GM19397 (cell line): ENCODE measurements around the gene ZDHHC8.

Source experiments
- ATAC-seq: cut with Tn5 transposase; IDR thresholded peaks from one replicate; pipeline ENCODE4 v1.9.1; 2021; ENCODE audit warnings: mild to moderate bottlenecking, moderate library complexity; ENCODE audit not compliant: unreplicated experiment

Gene ZDHHC8

DNA sequence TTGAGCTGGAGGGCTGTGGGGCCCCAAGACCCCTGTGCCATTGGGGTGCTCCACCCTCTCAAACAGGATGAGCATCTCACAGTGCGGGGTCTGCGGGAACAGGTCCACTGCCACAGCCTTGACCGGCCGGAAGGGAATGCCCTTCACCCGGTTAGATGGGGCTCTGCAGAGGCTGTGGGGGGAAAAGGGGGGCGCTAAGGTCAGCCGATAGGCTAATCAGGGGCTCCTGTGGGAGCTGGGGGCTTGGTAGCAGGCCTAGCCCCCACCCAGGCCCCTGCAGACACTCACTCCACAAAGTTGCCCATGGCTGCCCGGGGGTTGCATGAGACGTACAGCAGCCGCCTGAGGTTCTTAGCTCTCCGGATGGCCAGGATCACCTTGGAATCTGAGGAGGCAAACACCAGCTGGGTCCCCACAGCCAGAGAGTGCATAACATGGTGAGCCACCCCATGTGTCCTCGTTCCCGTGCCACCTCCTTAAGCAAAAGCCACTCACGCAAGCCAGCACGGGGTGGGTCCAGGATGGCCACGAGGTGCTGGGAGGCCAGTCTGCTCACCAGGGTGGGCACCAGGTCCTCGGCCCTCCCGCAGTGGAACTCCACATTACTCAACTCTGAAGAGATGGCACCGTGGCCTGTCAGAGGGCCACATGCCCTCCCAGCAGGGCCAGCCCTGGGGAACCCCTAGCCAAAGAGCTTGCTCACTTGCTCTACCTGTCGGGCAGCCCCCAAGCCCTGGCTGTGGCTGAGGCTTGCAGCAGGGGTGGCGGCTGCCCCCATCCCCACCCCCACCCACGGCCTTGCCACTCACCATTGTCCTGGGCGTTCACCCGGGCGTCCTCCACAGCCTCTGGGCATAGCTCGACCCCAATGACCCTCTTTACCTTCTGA lies 18.7 kb upstream of the ZDHHC8 start:
- ATAC-seq, result no peak

DNA sequence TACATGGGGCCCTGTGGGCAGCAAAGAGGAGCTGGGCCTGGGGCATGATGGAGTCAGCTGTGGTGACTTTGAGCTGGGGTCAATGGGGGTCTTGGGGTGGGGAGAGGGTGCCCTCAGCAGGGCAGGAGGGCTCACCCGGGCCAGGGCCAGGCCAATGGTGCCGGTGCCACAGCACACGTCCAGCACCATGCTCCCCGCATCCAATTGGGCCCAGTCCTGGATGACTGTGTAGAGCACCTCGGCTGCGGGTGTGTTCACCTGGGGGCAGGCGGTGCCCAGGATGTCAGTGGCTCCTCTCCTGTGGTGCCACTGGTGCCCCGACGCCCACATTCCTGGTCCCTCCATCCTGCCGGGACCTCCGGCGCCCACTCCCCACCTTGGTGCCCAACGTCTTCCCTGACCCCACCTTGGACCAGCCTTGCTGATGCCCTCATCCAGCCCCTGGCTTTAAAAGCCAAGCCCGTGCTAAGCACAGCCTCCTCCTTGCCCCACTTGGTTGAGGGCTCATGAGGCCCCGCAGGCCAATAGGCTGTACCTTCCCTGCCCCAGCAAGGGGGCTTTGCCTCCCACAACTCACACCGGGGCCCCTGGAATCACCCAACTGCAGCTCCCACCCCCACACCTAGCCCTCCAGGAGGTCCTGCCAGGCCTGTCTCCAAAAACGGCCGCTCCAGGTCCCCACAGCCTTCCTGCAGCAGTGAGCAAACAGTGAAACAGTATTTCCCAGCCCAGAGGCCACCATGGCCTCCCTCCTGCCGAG lies 17.9 kb upstream of the ZDHHC8 start:
- no peak for ATAC-seq

DNA sequence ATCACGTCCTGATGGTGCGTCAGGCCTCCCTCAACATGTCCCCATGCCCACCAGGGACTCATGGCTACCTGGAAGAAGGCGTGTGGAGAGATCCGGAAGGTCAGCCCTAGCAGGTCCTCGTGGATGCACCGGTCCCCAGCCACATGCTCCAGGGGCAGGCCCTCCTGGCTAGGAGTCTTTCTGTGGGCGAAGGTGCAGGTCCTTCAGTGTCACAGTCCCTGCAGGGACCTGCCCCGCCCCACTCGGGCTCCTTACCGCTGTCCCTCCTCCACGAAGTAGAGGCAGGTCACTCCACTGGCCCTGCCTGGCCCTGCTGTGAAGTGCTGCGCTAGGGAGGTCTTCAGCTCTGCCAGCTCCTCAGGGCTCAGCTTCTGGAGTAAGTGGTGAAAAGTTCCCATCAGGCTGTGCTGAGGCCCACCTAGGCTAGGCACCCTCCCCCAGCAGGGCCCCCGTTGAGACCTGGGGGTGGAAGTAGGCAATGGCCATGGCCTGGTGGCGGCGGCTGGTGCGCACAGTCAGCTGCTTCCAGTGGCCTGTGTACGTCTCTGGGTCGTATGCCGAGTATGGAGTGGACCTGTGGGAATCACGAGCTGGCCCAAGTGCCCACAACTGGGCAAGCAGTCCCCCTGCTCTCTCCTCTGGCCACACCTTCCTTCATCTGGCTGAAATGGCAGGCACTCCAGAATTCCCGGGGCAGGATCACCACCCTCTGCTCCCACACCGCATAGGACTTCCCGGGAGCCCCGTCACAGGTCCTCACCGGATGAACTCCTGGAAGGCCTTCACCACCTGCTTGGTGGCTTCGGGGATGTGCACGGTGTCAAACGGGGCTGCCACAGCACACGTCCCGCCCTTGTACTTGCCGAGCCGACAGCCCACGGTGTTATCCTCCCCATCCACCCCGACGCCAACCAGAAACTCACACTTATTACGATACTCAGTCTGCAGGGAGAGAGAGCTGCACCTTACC lies 16.8 kb upstream of the ZDHHC8 start:
- no peak for ATAC-seq

DNA sequence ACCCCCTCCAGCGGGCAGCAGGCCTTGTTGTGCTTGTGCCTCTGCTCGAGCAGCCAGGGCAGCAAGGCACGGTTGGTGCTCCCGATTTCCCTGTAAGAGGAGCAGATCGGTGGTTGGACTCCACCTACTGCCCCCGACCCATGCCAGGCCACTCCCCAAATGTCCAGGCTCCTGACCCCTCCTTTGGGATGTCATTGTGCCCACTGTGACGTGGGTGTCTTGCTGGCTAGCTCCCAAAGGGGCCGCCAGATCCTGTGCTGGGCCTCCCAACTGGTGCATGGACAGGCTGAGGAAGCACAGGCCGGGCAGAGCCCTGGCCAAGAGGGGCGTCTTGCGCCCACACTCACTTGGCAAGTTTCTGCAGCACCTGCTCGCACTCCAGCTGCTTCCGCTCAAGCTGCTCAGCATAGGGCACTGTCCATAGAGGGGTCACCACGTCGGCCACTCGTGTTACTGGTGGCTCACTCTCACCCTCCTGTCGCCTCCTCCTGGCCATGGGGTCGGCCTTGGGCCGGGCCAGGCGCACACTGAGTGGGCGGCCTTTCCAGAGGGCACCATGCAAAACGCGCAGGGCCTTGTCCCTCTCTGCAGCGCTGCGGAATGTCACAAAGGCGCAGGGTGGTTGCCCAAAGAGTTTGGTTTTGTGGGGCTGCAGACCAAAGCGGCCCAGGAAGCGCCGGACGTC lies 15.8 kb upstream of the ZDHHC8 start, which contains the start of gene RANBP1:
Gene RANBP1 (plus strand): TSS at position 414 of the 685 bp plus-strand sequence. CDS start 81 bp downstream, at position 495.
- no peak for ATAC-seq

DNA sequence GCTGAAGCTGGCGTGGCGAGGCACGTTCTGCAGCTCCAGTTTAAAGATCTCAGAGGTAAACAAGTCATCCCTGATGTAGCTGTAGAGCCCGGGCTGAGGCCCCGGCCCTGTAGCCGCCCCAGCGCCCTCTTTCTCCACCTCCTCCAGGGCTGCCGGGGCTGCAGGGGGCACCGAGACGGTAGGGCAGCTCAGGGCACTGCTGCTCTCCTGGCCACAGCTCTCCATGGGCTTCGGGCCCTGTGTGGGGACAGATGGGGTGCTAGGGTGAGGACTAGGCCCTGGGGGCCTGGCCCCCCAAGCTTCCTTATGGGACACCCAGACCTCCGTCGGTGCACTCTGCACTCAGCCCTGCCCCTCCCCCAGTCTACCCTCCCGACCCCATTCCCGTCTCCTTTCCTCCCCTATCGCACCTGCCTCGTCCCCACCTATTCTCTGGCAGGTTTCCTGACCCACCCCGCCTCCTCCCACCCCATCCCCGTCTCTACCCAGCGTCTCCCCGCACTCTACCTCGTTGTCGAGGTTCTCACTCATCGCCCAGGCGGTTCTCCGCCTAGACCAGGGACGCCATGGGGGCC lies 15.1 kb upstream of the ZDHHC8 start:
- no peak for ATAC-seq

DNA sequence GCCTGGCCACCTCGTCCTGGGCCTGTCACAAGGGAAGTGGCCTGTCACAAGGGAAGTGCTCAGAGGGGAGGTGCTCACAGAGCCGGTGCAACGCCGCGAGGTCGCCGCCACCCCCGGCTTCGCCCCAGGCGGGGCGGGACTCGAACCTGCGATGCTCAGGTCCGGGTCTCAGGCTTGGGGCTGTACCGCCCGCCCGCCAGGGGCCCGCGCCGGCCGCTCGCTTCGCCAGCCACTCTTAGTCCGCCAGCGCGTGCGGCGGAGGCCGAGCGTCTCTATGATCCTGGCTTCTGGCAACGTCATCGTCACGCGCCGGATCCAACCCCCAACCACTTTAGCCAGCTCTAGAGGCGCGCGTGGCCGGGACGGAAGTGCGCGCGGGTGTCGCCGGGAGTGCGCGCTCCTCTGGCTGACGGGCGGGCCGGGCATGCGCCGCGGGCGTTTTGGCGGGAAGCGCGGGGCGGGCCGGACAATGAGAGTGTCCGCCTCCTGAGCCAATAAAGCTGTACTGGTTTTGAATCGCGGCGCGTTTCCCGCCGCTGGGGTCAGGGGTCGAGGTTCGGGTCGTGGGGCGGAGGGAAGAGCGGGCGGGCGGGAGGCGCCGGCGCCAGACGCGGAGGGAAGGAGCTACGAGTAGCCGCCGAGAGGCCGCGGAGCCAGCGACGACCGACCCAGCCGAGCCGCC lies 14.5 kb upstream of the ZDHHC8 start, which contains the start of gene TRMT2A:
Gene TRMT2A (minus strand): TSS at position 276 of the 682 bp plus-strand sequence. CDS start 320 bp downstream, outside the sequence.
- peak; percentile 76 for ATAC-seq

DNA sequence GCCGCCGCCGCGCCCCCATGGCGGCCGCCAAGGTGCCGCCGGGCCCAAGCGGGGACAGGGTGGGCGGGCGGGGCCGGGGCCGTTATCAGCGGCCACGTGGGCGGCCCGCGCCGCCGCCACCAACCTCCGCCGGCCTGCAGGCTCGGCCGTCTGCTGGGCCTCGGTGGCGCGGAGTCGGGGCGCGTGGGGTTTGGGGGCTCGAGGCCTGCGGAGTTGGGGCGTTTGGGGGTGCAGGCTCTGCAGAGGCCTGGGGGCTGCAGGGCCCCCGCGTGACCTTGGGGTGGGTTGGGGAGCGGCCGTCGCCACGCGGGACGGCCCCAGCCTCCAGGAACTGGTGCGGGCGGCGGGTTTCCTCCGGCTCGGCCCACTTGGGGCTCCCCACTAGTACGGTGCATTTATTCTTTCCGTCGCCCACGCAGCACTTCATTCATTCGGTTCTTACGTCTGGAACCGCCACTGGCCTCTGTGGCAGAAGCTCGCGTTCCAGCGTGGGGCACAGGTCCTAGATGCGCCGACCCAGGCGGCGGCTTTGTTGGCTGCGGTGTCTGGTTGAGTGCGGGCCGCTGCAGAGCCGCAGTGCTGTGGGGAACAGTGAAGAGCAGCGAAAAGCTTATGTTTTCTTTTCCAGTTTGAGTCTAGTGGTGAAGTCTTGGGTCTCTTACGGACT lies 13.8 kb upstream of the ZDHHC8 start:
- peak; percentile 19 for ATAC-seq

DNA sequence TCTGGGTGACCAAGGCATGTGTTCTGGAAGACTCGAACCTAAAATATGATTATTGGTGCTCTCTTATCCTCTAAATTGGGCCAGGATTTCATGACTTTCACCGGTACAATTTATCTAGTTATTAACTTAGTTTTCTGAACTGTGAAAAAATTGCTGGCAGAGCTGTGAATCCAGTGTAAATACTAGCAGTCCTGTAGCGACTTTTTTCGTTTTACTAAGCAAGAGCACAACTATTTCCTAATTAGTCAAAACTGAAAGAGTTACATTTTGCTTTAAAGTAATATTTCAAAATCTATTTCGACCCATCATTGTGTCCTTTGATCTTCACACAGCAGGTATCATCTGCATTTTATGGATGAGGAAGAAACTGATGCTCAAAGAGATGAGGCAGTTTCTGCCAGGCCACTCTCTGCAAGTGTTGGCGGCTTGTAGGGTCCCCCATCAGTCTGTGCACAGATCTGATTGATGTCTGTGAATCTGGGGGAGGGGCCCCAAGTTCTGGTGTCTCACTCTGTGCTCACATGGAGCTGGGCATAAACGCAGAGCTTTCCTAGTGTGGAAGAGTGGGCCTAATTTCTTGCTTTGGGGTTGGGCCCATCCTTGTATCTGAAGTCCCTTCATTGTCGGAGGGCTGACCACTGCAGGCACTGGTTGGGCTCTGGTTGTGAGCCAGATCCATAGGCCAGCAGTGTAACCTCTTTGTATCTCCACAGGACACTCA lies 13.1 kb upstream of the ZDHHC8 start:
- ATAC-seq, result no peak

DNA sequence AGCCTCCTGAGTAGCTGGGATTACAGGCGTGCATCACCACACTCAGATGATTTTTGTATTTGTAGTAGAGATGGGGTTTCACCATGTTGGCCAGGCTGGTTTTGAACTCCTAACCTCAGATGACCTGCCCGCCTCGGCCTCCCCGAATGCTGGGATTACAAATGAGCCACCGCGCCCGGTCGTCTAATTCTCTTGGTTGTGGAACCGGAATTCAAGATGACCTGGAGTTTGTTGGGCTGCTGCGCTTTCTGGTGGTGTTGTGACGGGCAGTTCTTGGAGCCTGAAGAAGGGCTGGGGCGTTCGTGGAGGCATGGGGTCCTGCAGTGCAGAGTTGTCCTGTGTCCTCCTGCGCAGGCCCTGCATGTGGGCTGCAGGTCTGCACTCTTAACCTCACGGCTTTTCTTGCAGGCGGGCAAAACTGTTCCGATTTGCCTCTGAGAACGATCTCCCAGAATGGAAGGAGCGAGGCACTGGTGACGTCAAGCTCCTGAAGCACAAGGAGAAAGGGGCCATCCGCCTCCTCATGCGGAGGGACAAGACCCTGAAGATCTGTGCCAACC lies 9.7 kb upstream of the ZDHHC8 start:
- no peak for ATAC-seq

DNA sequence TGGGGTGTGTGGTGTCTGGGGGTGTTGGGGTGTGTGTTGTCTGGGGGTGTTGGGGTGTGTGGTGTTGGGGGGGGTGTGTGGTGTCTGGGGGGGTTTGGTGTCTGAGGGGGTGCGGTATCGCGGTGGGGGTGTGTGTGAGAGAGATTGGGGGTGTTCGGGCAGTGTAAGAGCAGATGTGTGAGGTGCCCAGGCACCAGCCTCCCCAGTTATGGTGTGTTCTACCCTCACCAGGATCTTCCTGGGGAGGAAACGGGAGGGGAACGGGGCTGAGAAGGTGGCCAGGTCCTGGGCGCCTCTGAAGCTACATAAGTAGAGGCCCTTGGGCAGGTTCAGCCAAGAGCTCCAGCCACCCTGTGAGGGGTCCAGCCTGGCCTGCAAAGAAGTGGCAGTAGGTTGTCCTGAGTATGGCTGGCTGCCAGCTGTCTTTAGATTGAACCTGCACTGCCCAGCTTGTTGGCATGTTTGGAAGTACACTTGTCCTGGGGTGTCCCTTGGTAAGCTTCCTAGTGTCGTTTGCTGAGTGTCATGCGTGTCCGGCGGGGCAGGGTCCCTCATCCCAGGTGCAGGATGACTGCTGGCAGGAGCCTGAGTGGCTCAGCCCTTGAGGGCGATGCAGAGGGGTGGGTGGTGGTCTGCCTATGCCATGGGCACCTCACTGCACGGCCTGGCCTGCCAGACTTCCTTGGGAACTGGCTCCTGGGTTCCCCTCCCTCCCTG lies 8.1 kb upstream of the ZDHHC8 start:
- no peak for ATAC-seq

DNA sequence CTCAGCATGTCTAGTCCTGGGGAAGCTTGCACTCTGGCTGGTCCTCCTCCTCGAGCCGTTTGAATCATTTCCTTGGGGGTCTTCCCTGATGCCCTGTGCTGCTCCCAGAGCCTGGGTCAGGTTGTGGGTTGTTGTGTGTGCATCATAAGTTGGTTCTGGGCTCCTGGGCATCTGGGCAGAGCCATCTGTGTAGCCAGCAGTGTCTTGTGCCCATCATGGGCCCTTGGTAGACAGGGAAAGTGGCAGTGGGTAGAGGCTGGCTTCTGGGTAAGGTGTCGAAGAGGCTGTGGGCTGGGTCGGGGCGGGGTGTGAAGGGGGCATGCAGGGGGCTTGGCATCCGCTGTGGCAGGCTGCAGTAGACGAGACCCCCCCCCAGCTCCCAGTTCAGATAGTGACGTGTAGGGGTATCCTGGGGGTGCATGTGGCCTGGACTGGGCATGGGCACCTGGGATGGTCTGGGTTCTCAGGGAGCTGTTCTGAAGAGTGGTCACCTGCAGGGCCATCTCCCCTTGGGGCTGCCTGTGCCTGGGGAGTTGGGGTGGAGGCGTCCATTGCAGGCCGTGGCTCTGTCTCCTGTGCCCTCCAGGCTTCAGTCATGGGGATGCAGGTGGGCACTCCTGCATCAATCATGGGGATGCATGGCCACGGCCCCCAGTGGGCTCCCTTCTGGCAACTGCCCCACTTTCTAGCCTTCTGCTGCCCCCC lies 7.4 kb upstream of the ZDHHC8 start:
- ATAC-seq, result no peak

DNA sequence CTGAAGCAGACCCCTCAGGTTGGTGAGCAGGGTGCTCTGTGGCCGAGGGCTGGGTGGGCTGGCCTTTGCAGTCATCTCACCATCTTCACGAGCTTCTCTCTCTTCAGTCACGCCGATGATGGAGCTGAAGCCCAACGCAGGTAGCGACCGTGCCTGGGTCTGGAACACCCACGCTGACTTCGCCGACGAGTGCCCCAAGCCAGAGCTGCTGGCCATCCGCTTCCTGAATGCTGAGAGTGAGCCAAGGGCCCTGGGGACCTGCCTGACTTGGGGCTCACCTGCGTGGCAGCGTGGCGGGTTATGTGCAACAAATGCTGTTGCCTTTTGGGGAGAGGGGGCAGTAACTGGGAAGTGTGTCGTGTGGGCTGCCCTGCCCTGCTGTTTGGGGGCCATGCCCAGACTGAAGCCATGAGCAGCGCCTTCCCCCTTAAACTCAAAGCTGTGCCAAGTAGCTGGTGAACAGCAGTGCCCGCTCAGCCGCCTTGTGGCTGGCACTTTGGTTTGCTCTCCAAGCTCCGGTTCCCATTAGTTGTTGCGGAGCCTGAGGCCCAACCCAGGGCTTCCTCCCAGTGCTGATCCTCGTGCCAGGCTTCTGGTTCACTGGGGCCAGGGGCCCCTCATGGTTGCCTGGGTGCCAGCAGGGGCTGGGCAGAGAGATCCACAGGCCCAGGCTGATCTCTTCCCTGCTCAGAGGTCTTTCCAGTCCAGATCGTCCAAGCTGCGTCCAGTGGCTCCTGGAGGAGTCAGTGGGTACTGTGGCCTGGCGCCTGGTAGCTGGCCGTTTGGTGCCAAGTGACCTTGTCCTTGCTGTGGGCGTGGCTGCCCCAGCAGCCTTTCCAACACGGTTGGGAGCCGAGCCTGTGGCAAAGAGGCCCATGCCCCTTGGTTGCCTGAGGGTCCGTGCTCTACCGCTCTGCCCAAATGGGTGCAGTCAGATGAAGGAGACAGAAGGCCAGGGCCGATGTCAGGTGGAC lies 6.1 kb upstream of the ZDHHC8 start:
- no peak for ATAC-seq

DNA sequence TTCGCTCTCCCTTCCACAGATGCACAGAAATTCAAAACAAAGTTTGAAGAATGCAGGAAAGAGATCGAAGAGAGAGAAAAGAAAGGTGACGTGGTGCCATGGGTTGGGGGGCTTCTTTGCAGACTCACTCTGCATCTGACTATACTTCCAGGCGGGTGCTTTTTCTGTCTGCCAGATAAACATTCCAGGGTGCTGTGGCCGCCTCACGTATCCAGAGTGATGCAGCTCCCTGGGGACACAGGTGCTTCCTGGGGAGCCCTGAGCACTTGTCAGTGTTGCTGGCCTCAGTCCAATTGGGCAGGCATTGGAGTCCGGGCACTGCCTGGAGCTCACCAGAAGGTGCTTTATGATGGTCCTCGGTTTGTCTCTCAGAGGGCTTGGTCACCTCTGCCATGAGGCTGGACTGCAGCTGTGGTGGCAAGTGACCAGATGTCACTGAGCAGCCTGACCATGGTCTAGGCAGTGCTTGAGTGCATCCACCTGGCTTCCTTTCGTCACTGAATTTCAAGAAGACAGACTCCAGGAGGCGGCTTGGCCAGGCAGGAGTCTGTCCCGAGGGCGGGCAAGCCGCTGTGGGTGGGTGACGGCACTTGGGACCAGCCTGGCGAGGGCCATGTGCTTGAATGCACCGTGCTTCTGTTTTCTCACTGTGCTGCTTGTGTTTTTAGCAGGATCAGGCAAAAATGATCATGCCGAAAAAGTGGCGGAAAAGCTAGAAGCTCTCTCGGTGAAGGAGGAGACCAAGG lies 5.1 kb upstream of the ZDHHC8 start:
- no peak for ATAC-seq

DNA sequence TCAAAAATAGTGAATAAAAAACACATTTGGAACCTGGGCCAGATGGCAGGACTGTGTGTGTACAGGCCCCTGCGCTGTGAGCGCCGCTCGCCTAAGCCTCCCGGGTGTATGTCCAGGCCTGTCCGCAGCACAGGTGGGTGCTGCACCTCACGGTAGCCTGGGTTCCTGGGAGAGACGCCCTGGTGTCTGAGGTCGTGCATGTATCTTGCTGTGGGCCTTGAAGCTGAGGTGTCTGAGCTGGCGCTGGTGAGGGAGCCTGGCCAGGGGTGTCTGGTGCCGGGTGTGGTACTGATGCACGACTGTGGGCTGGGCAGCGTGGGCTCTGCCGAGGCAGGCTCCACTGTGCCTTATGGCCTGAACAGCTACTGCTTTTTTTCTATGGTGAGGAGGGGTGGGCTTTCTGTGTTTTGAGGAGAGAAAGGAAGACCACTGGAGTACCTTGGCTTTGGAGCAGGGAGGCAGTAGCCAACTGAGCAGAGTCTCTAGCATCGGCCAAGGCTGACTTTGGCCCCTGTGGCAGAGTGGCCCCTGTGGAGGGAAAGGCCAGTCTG lies 4.2 kb upstream of the ZDHHC8 start:
- no peak for ATAC-seq
